GM19395 (cell line): Measurements from ENCODE around the gene PEAK1.
"Not testable (repeated sequence)": the region's sequence is repeated elsewhere in the genome, so short reads cannot be mapped to it uniquely, and the experiment has no call there.

Experiments used
- ATAC-seq: cut with Tn5 transposase; IDR thresholded peaks from one replicate; pipeline ENCODE4 v1.9.1; 2021; ENCODE audit warnings: mild to moderate bottlenecking, moderate library complexity; ENCODE audit not compliant: unreplicated experiment

The PEAK1 gene

GRCh38 chr15:77239882-77240608, 179.9 kb downstream of the PEAK1 start:
- ATAC-seq = no peak

GRCh38 chr15:77235566-77235965, 184.3 kb downstream of the PEAK1 start:
- ATAC-seq = no peak

DNA sequence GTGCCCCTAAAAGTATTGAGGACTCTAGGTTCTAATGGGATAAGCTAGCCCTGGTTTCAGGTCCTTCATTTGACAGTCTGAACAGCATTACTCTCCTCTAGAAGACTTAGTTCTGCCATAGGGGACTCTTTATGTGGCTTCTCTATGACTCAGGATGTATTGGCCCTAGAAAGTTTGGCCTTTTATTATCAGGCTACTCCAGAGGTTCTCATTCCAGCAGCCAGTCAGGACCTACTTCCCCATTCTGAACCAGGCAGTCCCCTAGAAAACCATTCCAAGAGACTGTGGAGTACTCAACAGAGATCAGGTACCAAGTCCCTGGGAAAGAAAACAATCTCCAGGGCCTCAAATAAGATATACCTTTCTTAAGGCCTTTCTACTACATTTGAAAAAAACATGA, 191.1 kb downstream of the PEAK1 start:
- no peak for ATAC-seq

DNA sequence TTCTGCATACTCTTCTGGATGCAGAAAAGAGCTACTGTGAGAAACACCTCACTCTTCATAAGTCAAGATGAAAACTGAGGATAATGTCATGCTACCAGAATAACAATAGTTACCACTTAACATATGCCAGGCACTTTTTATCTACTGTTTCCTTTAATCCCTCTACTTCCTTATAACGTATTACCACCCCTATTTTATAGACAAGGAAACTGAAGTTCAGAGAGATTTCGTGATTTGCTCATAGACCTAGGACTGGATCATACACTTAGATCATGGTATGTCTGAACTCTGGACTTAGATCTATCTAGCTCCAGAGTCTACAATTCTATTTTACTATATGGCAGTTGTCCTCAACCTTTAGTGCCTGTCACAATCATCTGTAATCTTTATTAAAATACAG, 193.3 kb downstream of the PEAK1 start:
- ATAC-seq = no peak

- no peak for ATAC-seq
These were observed 194.3 kb downstream of the PEAK1 start for GRCh38 chr15:77225646-77226045.

GRCh38 chr15:77225088-77225487, 194.8 kb downstream of the PEAK1 start:
- ATAC-seq = no peak

DNA sequence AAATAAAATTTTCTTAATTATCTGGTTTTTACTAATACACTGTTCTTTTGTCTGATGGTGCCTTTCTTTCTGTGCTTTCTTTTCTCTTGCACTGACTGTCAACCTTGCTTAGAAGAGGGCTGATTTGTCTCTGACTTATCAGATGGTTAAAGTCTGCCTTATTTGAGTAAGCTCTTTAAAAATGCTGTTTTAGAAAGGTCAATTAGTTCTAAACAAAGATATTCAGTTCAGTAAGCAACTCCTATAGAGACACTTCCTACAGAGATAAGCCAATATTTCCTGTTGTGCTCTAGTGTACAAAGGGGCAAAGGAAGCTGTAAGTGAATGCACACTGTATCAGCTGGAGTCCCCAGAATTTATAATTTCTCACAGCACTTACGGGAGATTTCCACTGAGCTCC, 195.6 kb downstream of the PEAK1 start:
- no peak for ATAC-seq

GRCh38 chr15:77221708-77222107, 198.2 kb downstream of the PEAK1 start:
- ATAC-seq = no peak

DNA sequence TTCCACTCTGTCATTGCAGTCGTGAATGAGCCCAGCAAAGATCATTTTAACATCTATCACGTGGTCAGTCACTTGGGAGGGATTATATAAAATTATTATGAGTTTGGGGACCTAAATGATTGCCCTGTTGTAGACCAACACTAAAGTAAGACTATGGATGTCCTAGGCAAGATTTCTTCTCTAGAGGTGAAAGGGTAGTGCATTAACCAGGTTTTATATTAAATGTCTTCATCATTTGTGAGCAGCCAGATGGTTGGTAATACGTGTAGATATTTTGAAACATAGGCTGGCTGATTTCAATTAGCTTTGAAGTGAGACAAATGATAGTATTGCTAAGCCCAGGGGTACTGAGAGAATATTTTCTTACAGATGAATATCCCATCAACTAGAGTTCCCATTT, 198.7 kb downstream of the PEAK1 start:
- ATAC-seq = no peak

DNA sequence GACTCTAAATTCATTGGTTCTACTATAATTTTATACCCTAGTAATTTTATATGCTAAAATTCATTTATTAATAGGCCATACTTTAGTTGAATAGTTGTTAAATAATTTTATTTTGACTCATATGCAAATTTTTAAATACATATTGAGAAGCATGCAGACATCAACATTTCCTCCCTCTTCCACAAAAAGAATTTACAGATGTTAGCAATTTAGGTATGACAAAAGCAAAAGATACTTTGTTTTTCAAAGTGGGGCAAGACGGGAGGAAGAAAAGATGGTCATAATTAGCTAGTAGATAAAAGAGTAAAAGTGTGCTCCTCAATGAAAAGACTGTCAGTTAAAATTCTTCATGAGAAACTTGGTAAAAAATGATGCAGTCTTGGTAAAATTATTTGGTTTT, 200.1 kb downstream of the PEAK1 start:
- no peak for ATAC-seq

GRCh38 chr15:77209221-77209620, 210.7 kb downstream of the PEAK1 start:
- no peak for ATAC-seq

DNA sequence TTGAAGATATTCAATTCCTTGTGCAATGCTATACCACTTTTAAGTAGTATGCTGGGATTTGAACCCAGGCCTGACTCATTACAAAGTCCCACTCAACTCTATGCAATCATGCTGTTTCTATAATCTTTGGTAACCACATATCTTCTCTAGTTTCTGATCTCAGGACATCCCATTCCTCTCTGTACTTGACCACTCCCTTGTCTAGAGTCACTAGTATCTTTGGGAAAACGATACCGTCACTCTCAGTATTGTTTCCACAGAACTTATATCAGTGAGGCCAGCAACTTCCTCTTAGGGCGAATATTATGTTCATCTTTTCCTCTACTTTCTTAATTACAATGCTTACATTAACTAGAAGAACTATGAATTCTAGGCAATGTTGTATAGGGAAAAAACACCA, 211.7 kb downstream of the PEAK1 start:
- ATAC-seq = no peak

- ATAC-seq = no peak
These were observed 218.2 kb downstream of the PEAK1 start for GRCh38 chr15:77201665-77202064.

DNA sequence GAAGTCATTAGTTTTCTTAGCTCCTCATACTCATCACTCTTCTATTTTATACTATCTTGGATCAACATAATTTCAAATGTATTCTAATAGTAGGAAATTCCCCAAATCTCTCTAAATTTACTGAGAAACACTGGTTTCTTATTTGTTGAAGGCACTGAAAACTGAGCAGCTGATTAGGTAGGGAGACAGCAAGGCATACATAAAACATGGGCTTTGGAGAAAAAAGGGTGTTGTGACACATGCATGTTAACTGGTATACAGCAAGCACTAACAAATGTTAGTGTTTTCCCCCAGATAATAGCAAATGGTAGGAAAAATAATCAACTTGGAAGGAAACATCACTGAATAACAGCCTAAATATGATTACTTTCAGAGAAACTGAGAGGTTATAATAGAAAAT, 223.5 kb downstream of the PEAK1 start:
- ATAC-seq = no peak

- ATAC-seq = no peak
These were observed 224.3 kb downstream of the PEAK1 start for GRCh38 chr15:77195586-77195985.

DNA sequence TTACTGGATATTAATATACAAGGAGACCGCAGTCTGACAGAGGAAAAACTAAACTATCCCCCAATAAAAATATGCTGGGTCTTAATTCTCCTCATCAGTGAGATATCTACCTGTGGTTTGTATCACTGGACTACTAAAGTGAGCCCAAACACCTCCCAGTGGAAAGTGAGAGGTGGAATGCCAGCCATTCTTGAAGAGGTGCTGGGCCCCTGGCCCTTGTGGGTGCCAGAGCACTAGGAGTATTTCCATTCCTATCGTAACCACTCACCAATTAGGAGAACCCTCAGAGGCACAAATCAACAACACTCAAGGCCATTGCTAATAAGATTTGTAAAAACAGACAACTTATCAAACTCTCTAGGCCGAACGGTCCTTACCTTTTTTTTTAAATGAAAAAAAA, 227.5 kb downstream of the PEAK1 start:
- no peak for ATAC-seq

DNA sequence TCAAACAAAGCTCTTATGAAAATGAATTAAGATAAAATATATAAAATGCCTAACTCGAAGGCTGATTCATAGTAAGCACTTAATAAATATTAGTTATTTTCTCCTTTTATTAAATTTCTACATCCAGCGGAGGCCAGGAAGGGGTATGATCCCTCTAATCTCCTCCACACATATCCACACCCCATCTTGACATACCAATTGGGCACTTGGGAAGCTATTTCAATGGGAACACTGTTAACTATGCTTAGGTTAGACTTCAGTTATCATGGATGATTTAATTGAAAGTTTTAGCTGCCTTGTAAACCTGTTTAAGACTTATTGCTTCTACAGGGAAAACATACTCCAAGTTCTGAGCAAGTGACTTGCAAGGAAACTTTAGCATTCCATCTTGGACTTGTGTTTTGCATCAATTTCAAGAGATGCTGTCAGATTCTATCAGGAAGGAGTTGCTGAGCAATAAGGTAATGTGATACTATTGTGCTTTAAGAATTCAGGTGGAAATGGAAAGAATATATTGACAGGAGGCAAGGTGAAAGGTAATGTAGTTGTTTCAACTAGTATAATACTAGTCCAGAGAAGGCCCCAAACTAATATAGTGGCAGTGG, 228.6 kb downstream of the PEAK1 start:
- ATAC-seq = no peak

GRCh38 chr15:77187751-77188464, 232.0 kb downstream of the PEAK1 start:
- no peak for ATAC-seq

GRCh38 chr15:77186594-77187011, 233.3 kb downstream of the PEAK1 start:
- no peak for ATAC-seq

DNA sequence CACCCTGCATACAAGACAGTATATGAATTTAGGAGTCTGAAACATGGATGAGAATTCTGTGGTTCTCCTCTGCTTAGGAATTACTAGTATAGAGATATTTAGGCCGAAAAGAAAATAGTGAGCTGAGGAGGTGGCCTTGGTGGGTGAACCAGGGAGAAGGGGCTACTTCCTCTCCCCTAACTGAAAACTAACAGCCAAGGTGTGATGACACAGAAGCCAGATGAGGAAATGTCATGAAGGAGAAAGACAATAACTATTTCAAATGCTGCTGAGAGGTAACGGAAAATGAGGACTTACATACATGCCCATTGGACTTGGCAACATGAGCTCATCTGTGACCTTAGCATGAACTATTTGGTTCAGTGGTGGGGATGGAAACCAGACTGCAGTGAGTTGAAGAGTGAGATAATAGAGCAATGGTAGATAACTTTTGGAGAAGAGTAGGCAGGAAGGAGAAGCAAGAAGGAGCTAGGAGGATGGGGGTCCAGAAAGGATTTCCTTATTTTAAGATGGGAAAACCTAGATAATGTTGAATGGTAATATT, 234.6 kb downstream of the PEAK1 start:
- no peak for ATAC-seq

DNA sequence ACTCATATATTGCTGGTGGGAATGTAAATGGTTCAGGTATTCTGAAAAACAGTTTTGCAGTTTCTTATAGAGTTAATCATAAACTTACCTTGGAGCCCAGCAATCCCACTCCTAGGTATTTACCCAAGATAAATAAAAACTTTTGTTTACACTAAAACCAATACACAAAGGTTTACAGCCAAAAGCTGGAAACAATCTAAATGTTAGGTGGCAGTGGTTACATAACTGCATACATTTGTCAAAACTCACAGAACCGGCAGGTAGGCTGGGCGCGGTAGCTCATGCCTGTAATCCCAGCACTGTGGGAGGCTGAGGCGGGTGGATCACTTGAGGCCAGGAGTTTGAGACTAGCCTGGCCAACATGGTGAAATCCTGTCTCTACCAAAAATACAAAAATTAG, 235.6 kb downstream of the PEAK1 start:
- not testable (repeated sequence) for ATAC-seq

GRCh38 chr15:77183066-77183465, 236.8 kb downstream of the PEAK1 start:
- ATAC-seq = no peak
